A204.1 (cell line): ENCODE data around the gene ARHGEF12.

ENCODE experiments used
- FAIRE-seq: peaks from 2 replicates; lab custom pipeline; 2012; peaks lifted over from hg19 to GRCh38; lab: Jason Lieb, UNC

The ARHGEF12 gene

DNA sequence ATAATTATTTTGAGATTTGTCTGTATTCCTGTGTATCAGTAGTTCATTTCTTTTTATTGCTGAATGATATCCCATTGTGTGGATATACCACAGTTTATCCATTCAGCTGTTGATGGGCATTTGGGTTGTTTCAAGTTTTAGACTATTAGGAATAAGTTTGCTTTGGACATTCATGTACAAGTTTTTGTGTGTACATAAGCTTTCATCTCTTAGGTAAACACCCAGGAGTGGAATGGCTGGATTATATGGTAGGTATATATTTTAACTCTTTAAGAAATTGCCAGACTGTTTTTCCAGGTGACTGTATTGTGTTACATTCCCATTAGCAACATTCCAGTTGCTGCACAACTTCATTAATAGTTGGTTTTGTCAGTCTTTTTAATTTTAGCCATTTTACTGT lies 52.0 kb downstream of the ARHGEF12 start:
- FAIRE-seq, result no peak

DNA sequence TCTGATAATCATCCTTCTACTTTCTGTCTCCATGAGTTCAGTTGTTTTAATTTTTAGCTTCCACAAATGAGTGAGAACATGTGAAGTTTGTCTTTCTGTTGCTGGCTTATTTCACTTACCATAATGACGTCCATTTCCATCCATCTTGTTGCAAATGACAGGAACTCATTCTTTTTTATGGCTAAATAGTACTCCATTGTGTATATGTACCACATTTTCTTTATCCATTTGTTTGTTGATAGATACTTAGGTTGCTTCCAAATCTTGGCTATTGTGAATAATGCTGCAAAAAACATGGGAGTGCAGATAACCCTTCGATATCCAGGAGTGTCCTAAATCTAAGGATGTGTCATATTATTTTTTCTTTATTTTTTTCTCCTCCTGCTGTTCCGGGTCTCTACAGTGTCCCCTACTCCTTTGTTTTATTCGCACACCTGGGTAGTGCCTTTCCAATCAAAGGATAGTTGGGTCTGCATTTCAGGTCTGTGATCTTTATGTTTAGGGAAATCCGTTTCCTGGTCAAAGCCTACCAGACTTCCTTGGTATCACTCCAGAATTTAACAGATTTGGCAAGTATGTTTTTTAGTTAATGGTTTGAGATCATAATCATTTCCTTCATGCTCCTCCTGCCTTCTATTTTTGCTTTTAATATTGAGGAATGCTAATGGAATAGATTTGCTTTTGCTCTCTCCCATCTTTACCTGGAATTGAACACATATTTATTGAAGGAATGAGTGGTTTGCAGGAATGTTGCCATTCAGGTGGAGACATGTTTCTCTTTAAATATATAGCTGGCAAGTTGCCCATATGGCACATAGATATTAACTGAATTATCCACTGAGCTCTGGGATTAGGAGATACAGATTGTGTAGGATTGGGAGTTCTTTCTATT lies 53.7 kb downstream of the ARHGEF12 start:
- FAIRE-seq, result no peak

DNA sequence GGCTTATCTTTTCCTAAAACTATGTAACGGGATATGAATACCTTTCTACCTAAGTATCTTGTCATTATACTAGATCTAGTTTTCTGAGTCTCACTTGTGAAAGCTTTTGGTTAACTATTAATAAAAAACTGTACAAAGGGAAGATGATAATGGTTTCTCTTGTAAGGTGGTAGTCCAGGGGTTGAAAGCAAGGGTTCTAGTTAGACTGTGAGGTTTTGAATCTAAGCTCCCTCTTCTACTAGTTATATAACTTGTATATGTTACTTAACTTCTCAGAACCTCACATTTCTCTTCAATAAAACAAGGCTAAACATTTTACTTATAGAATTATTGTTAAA lies 54.3 kb downstream of the ARHGEF12 start:
- FAIRE-seq, result no peak

DNA sequence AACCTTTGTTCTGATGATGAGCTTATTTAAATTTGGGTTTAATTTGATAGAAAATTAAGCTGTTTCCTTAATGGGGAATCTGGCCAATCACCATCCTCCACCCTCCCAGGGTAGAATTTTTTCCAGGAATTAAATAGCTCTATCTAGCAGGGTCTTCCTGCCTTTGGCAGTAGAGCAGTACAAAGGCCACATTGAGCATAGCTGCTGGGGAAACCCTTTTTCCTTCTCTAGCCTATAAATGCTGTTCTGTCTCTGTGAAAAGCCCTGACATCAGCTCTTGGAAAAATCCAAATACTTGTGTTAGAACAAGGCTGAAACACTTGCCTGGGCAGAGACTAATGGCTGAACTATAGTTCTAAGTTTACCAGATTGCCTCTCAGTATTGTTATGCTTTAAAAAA lies 55.1 kb downstream of the ARHGEF12 start:
- FAIRE-seq, result no peak

DNA sequence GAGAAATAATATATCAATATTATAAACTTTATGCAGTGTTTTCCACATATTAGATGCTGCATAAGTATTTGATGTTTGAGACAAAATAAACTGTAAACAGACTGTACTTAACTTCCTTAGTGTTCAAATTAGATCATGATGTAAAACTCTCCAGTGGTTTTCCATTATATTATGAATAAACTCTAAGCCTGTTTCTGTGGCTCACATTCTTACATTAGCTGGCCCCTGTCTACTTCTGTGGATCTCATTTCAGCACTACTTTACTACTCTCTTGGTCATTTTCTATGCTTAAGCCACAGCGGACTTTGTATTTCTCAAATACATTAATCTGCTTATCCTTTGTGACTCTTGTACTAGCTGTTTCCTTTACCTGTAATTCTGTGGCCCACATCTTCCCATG lies 55.6 kb downstream of the ARHGEF12 start:
- no peak for FAIRE-seq

DNA sequence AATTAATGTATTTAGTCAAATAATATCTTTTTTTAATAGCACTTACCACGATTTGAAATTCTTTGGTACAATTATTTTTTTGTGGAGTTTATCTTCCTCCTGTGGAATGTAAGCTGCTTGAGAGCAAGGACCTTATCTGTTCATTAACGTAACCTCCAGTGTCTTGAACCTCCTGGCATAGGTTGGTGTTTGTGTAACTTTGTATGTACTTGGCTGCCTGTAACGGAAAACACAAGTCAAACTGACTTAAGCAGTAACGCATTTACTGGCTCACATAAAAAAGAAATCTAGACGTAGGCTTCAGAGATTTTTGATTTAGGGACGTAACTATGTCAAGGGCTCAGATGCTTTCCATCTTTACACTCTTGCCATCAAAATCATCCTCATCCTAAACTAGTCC lies 56.1 kb downstream of the ARHGEF12 start:
- no peak for FAIRE-seq

DNA sequence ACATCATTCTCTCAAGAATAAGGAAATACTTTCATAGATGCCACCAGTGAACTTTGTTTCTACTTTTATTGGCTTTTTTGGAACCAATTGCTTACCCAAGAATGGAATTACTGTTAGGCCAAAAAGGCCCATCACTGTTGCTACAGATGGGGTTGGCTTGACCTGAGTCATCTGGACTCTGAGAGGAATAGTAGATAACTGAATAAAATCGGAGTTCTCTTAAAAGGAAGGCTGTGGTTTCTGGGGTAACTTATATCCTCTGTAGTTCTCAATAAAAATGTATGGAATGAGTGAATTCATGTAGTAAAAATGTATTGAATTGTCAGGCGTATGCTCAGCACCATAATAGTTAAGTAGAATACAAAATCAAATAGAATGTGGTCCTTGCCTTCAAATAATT lies 56.6 kb downstream of the ARHGEF12 start:
- no peak for FAIRE-seq

DNA sequence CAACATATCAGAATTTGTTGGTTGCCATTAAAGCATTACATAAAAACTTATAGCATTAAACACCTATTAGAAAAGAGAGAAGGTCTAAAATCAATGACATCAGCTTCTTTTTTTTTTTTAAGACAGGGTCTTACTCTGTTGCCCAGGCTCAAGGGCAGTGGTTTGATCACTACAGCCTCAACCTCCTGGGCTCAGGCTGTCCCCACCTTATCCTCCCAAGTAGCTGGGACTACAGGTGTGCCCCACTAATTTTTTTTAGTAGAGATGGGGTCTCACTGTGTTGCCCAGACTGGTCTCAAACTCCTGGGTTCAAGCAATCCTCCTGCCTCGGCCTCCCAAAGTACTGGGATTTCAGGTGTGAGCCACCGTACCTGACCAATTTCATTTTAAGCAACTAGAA lies 57.9 kb downstream of the ARHGEF12 start:
- FAIRE-seq, result no peak

DNA sequence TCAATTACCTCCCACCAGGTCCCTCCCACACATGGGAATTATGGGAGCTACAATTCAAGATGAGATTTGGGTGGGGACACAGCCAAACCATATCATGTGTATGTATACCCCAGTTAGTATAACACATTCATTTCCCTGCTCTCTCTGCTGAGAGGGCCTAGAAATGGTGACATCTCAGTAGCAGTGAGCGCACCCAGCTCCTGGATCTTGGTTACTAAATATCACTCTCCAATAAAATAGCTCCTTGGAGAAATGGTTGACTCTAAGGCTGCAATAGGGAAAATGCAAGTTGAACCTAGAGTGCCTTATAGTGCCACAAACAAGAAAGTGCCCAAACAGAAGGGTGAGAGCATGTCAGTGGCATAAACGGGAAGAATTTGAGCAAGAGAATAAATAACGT lies 59.6 kb downstream of the ARHGEF12 start:
- no peak for FAIRE-seq

DNA sequence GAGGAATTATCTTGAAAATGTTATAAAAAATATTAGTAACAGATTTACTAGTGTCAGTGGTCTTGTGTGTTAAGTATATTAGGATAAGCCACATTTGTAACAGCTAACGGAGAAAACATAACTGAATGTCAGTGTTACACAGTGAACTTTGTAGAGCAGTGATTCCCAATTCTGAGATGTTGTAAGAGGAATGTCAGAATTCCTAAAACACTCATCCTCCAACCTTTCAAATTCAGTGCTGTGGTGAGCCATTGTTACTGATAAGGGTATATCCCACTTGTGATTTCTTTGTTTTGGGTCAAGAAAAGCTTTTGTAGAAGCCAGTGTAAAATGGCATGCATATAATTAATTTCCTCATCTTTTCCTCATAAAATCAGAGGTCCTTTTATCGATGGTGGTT lies 61.9 kb downstream of the ARHGEF12 start:
- no peak for FAIRE-seq

DNA sequence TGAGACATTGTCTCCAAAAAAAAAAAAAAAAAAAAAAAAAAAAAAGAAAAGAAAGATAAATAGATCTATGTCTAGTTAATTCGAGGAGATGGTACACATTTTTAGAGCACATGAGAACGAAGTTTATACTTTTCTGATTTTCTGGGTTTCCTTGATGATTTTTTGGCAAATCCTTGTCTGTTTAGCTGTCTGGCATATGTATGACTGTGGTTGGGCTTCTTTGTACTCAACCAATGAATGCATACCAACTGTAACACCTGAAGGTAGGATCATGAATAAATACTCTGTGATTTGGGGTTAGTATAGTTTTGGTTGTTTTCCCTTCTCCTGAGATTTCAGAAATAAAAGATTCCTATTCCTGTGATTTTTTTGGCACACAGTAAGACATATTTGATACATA lies 63.1 kb downstream of the ARHGEF12 start:
- FAIRE-seq, result no peak

DNA sequence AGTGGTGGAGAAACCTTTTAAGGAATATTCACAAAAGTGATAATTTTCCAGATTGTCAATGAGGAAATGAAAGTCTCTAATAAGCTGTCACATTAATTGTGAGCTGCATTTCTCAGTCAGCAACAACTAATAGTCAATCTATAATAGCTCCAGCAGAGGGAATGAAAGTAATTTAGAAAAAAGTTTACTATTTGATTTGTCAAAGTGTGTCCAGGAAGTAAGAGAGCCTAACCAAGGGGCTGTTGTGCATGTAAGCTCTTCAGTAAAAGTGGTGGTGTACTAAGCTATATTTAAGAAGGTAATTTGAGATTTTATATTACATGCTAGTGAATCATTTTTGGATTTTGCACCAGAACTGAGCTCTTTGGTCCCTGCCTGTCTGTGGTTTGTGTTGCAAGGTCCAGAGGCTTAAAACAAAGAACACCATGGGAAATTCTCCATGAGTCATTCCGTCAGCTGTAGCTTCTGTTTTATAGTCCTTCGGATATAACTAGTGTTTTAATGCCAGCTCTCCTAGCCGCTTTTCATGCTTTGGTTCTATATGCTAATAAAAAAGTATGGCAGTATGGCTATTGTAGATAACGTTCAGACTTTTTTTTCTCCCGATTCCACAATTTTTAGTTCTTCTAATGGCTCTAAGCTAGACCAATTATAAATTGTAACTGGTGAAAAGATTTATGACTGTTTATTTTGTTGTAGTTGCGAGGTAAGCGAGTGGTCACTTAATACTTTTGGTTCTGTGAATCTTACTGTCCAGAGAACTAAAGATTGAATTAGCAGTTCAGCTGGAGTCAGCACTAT lies 64.6 kb downstream of the ARHGEF12 start:
- no peak for FAIRE-seq

DNA sequence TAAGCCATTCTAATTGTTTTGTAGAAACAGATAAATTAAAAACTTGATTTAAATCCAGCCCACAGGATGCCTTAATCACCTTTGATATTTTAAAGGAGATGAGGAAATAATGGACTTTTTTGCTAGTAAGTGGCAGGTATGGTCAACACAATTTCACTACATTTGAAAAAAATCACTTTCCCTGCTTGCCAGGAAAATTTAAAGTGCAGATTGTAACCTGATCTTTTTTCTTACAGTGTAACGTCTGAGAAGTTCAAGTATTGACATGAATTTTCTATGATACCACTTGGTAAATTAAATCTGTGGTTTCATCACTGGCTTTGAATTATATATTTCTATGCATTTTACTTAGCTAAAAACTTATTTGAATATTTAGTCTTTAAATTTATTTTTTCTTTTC lies 65.3 kb downstream of the ARHGEF12 start:
- FAIRE-seq, result peak; percentile 65

DNA sequence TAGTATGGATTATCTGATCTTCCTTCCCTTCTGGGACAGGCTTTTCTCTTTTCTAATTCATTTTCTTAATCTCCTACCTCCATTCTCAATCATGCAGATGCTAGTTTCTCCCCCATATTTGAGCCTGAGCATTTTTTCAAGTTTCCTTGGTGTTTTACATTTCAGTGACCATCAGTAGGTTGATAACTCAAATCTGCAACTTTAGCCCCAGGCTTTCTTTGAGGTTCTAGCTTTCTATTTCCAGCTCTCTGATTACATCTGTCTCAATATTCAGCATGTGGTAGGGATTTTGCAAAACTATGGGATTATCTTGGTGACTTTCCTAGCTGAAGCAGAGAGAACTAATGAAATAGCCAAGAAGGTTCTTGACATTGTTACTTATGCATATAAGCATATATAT lies 67.8 kb downstream of the ARHGEF12 start:
- no peak for FAIRE-seq

DNA sequence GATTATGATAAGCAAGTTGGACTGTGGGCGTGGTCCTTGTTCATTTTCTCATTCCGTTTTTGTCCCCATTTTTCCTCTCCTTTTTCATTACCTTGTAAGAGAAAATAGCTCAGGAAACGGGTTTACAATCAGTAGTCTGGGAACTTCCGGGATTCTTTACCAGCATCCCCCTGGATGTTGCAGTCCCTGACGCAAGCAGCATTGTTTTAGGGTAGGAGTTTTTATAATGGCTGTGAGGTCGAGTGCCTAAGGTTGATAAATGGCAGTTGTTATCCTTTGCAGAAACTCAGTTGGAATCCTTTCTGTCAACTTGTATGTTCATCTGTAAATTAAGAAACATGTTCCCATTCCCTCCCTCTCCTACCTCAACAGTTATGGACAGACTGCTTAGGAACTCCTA lies 68.3 kb downstream of the ARHGEF12 start:
- FAIRE-seq, result no peak

DNA sequence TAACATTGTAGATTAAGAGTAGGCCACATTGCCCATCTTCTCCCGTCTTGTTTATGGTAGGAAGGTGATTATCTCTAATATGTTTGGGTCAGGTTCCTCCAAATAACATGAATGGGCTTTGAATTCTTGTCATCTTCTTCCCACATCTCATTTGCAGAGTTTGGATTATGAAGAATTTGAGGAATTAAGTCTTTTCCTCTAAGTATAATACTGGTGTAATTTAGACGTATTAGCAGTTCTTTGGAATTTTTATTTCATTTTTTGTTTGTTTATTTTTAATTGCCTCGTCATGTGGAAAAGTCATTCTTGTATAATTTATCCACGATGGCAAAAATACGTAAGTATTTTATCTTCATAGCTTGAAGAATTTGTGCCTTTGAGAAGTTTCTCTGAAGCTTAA lies 73.4 kb downstream of the ARHGEF12 start:
- no peak for FAIRE-seq

DNA sequence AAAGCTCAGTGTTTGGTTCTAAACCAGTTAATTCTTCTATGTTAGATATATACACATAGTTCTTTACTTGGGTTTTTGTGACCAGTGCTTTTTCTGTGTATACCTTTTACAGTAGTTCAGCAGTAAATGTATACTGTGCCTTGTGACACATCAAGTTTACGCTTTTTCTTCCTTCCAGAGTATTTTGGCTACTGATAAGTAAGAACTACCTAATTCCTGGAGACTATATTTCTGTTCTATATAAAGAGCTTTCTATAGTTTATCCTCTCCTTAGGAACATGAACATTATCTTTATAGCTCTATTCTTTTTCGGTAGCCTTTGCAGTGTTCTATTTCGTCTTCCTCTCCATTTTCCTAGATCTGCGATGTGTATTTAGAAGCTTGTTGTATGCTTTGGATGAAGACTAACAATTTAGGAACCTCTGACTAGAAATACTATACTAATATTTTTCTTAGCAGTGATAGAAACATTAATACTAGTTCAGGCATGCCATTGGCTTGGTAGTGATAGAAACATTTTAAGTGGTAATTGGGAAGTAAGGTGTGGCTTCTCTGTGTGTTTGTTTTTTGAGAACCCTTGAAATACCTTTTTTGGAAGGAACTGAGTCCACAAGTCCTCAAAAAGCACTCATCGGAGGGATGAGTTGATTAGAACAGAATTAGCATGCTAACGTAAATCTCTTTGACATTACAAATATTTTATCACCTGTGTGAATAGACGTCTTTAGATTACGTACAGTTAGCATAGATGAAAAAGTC lies 74.6 kb downstream of the ARHGEF12 start:
- no peak for FAIRE-seq

DNA sequence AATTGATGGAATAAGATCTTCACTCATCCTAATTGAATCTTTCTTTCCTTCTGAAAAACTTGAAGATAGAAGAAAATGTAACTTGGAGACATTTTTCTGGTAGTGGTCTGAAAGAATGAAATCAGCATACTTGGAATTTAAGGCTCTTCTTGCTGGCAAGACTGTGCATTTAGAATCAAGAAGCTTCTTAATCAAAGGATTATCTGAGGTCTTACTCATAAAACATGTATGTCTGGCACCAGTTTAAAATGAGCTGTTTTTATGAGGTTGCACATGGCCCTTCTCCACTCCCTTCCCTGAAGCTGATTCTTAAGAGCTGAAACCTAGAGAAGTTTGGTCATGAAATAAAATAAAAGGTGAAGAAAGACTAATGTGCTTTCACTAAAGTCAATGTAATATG lies 77.3 kb downstream of the ARHGEF12 start:
- FAIRE-seq, result no peak

DNA sequence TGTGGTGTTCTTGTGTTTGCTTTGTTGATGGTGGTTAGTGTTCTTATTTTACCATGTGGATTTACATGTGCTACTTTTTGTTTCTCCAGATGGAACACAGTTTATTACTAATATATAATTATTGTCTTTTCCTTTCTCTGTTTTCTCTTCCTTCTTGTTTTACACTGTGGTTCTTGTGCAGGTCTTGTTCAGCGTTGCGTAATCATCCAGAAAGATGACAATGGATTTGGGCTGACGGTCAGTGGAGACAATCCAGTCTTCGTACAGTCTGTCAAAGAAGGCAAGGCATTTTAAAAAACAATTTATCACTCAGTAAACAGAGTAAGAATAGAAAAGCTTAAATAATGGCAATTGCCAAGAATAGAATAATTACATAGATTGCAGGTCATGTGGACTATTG lies 84.4 kb downstream of the ARHGEF12 start:
- FAIRE-seq, result no peak

DNA sequence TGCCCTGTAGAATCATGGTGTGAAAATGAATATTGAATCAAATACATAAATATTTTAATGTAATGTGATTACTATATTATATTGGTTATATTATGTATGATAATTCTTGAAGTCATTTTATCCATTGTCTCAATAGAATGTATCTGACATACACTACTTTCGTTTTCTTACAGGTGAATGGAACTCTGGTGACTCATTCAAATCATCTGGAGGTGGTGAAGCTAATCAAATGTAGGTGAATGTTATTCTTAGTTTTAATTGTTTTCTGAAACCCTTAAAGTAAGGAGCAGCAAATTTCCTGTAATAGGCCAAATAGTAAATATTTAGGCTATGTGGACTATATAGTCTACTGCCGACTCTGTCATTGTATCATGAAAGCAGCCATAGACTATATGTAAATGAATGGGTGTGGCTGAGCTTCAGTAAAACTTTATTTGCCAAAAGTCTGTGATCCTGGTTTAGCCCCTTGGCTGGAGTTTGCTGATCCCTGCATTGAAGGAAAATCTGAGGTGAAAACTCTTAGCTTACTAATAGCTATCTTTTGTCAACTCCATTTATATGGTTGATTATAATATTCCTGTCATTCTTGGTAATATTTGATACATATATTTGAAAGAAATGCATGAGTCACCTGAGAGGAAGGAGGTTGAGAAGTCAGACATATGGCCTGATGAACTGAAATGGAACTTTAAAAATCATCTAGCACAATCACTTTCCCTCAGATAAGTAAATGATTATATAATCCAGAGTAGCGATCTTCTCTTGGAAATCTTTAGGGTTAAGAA lies 88.2 kb downstream of the ARHGEF12 start:
- FAIRE-seq, result peak; percentile 3

DNA sequence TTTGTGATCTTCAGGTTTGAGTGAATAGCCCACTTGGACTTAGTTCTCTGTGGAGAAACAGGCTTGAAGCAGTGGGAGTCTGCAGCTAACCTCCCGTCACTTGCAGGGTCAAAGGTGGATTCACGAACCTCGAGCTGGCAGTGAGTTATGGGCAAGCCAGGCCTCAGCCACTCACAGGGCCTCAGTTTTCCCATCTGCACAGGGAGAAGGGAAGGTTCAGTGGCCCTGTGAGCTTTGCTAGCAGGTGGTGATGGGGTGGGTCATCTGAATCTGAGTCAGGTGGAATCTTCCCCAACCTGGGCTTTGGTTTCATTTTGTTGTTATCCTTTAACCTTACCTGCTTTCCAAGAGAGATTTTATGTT lies 88.7 kb downstream of the ARHGEF12 start:
- FAIRE-seq, result no peak

DNA sequence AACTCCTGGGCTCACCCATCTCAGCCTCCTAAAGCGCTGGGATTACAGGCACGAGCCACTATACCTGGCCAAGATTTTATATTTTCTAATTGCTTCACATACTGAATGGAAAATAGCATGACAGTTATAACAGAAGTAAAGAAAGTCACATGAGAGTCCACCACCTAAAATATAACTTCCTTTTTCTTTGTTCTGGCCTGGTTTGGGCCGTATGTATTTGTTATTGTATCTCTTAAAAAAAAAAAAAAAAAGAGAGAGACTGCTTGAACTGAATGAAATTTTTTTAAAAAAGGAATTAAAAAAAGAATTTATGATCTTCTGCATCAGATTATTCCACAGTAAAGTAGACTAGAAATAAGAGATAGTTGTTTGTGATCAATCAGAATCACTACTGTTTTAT lies 89.3 kb downstream of the ARHGEF12 start:
- FAIRE-seq, result no peak
